Measurements from ENCODE around the gene REPS2. TPM values are rescaled to one million over a fixed set of nuclear protein-coding genes. Genes with fewer than 3 reads are reported as not detected.

Gene REPS2
- total RNA-seq, 1 donor, result 1.8 TPM

DNA sequence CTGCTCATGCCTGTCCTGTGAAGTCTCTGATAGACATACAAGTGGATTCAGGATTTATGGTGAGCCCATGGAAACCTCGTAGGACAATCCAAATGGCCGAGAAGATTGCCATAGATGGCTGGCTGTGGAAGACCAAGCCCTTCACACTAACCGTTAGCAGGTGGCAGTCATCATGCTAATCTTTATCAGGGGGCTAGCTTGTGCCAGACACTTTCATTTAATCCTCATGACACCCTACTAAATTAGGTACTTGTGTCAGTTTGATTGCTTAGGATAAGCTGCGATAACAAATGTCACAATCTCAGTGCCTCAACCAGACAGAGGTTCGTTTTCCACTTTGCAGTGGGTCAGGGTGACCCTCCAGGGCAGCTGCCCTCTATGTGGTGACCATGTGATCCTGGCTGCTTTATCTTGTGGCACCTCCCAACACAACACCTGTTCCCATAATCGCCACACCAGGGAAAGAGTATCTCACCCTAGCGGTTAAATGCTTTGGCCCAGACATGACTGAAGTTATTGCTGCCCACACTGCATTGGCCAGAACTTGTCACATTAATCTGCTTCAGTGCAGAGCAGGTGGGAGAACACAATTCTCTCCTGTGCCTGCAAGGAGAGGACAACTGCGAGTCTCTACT, 60.8 kb downstream of the REPS2 start:
- Histone ChIP-seq H3K9me3 (ENCODE audit: low read depth, low read length) (no peaks in the 10 kb centered on the region), H3K4me3 (ENCODE audit: low read length) (peak overlapping the region; percentile 24), H3K27me3 (ENCODE audit: insufficient read depth, low read length) (no peaks in the 10 kb centered on the region), H3K4me1 (ENCODE audit: insufficient read depth, low read length) (peaks cover 9% of the 10 kb centered on the region)

- Histone ChIP-seq H3K4me1 (ENCODE audit: insufficient read depth, low read length) (peaks cover 9% of the 10 kb centered on the region), H3K4me3 (ENCODE audit: low read length) (no peak overlapping the region), H3K27me3 (ENCODE audit: insufficient read depth, low read length) (no peaks in the 10 kb centered on the region), H3K9me3 (ENCODE audit: low read depth, low read length) (no peaks in the 10 kb centered on the region)
Measured at GRCh38 chrX:17009856-17010625, 63.6 kb downstream of the REPS2 start.

GRCh38 chrX:17012465-17012864, 66.0 kb downstream of the REPS2 start:
- no peaks in the 10 kb centered on the region for H3K9me3 ChIP-seq (ENCODE audit: low read depth, low read length)
- no peaks in the 10 kb centered on the region for H3K4me1 ChIP-seq (ENCODE audit: insufficient read depth, low read length)
- H3K4me3 ChIP-seq (ENCODE audit: low read length), result no peak overlapping the region
- H3K27me3 ChIP-seq (ENCODE audit: insufficient read depth, low read length), result no peaks in the 10 kb centered on the region

GRCh38 chrX:17014216-17014615, 67.8 kb downstream of the REPS2 start:
- Histone ChIP-seq H3K4me3 (ENCODE audit: low read length) (no peak overlapping the region), H3K4me1 (ENCODE audit: insufficient read depth, low read length) (no peaks in the 10 kb centered on the region), H3K9me3 (ENCODE audit: low read depth, low read length) (no peaks in the 10 kb centered on the region), H3K27me3 (ENCODE audit: insufficient read depth, low read length) (no peaks in the 10 kb centered on the region)

GRCh38 chrX:17017134-17017533, 70.7 kb downstream of the REPS2 start:
- no peaks in the 10 kb centered on the region for H3K27me3 ChIP-seq (ENCODE audit: insufficient read depth, low read length)
- no peaks in the 10 kb centered on the region for H3K4me1 ChIP-seq (ENCODE audit: insufficient read depth, low read length)
- no peak overlapping the region for H3K4me3 ChIP-seq (ENCODE audit: low read length)
- no peaks in the 10 kb centered on the region for H3K9me3 ChIP-seq (ENCODE audit: low read depth, low read length)

DNA sequence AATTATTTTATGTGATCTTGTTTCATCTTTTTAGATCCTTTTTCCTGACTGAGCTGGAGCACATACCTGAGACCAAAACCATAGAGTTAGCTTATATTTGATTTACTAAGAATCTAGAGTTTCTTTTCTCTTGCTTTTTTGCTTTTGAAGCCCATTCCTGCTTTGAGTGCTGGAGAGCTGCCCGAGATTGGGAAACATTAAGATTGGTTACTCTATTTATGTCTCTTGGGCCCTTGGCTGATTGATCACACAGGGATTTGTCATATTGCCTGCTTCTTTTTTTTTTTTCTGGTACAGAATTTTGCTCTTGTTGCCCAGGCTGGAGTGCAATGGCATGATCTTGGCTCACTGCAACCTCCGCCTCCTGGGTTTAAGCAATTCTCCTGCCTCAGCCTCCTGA, 73.9 kb downstream of the REPS2 start:
- H3K9me3 ChIP-seq (ENCODE audit: low read depth, low read length), result no peaks in the 10 kb centered on the region
- no peak overlapping the region for H3K4me3 ChIP-seq (ENCODE audit: low read length)
- H3K4me1 ChIP-seq (ENCODE audit: insufficient read depth, low read length), result no peaks in the 10 kb centered on the region
- H3K27me3 ChIP-seq (ENCODE audit: insufficient read depth, low read length), result no peaks in the 10 kb centered on the region

DNA sequence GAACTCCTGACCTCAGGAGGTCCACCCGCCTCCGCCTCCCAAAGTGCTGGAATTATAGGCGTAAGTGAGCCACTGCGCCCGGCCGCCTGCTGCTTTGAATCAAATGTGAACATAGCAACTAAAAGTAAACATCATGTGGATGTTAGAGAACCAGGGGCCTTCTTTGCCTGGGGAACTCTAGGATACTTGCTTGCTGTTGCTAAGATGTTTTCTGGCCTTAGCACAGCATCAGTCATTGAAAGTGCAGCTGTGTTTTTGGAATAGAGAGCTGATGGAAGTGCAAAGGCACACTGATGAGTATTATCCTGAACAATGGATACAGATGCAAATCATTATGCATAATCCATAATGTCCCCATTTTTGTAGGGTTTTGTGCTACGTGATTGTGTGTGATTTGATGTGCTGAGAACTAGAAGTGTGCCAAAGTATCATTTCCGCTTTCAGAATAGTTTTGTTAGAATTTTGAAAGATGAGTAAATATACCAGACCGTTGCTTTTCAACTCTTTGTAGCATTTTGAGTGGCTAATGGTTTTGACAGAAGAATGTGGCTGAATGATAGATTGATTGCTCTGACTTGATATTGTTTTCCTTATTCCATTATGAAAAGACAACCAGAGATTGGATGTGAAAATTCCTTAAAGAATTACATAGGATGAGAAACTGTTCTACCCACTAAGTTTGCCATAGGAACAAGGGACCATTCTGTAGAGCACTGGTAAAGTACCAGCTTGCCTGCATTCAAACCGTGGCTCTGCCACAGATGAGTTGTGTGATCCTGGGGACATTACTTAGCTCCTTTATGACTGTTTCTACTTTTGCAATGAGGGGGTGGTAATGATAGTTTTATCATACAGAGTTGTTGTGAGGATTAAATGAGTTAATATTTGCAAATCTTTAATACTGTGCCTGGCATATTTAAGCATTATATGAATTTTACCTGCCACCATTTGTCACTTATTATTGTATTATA, 74.7 kb downstream of the REPS2 start:
- H3K4me1 ChIP-seq (ENCODE audit: insufficient read depth, low read length), result no peaks in the 10 kb centered on the region
- no peaks in the 10 kb centered on the region for H3K9me3 ChIP-seq (ENCODE audit: low read depth, low read length)
- no peaks in the 10 kb centered on the region for H3K27me3 ChIP-seq (ENCODE audit: insufficient read depth, low read length)
- H3K4me3 ChIP-seq (ENCODE audit: low read length), result no peak overlapping the region

- Histone ChIP-seq H3K9me3 (ENCODE audit: low read depth, low read length) (no peaks in the 10 kb centered on the region), H3K4me3 (ENCODE audit: low read length) (no peak overlapping the region), H3K27me3 (ENCODE audit: insufficient read depth, low read length) (no peaks in the 10 kb centered on the region), H3K4me1 (ENCODE audit: insufficient read depth, low read length) (no peaks in the 10 kb centered on the region)
Measured at GRCh38 chrX:17021851-17022604, 75.6 kb downstream of the REPS2 start.

DNA sequence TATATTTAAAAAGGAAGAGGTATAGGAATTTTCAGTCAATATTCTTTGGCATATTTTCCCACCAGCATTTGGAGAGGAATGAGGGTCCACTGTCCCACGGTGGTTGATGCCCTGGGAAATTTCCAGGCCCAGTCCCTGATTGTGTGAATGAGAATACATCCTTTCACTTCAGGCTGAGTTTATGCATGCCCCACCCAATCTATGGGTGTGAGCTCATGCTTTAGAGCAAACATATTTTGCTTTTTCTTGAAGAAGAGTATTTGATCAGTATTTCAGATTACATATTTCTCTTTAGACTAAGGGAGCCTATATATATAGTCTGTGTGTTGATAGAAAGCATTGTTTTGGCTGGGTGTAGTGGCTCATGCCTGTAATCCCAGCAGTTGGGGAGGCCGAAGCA, 77.2 kb downstream of the REPS2 start:
- Histone ChIP-seq H3K4me3 (ENCODE audit: low read length) (no peak overlapping the region), H3K9me3 (ENCODE audit: low read depth, low read length) (no peaks in the 10 kb centered on the region), H3K4me1 (ENCODE audit: insufficient read depth, low read length) (no peaks in the 10 kb centered on the region), H3K27me3 (ENCODE audit: insufficient read depth, low read length) (no peaks in the 10 kb centered on the region)

GRCh38 chrX:17024886-17025285, 78.4 kb downstream of the REPS2 start:
- no peak overlapping the region for H3K4me3 ChIP-seq (ENCODE audit: low read length)
- no peaks in the 10 kb centered on the region for H3K9me3 ChIP-seq (ENCODE audit: low read depth, low read length)
- H3K27me3 ChIP-seq (ENCODE audit: insufficient read depth, low read length), result no peaks in the 10 kb centered on the region
- no peaks in the 10 kb centered on the region for H3K4me1 ChIP-seq (ENCODE audit: insufficient read depth, low read length)

GRCh38 chrX:17025621-17026302, 79.3 kb downstream of the REPS2 start:
- Histone ChIP-seq H3K4me1 (ENCODE audit: insufficient read depth, low read length) (no peaks in the 10 kb centered on the region), H3K9me3 (ENCODE audit: low read depth, low read length) (no peaks in the 10 kb centered on the region), H3K4me3 (ENCODE audit: low read length) (no peak overlapping the region)

DNA sequence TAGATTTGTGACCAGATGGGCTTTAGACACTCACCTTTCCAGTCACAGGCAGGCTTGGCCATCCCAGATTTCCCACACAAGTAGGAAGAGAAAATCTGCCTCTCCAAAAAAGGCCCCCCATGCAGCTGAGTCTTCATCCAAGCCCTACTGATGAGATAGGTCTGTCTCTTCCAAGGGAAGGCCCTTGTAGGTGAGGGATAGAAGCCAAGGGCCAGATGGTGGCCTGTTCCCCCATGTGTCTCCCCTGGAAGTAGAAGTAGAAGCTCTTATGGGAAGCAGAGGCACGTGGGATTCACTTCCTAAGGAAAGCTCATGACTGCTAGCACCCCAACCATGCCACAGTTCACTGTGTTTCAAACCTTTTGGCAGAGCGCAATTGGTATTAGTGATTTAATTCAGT, 81.5 kb downstream of the REPS2 start:
- Histone ChIP-seq H3K9me3 (ENCODE audit: low read depth, low read length) (no peaks in the 10 kb centered on the region), H3K27me3 (ENCODE audit: insufficient read depth, low read length) (no peaks in the 10 kb centered on the region), H3K4me3 (ENCODE audit: low read length) (no peak overlapping the region), H3K4me1 (ENCODE audit: insufficient read depth, low read length) (no peaks in the 10 kb centered on the region)

More at GRCh38 chrX:17025621-17026302, 79.3 kb downstream of the REPS2 start:
- H3K27me3 ChIP-seq (ENCODE audit: insufficient read depth, low read length), result no peaks in the 10 kb centered on the region

DNA sequence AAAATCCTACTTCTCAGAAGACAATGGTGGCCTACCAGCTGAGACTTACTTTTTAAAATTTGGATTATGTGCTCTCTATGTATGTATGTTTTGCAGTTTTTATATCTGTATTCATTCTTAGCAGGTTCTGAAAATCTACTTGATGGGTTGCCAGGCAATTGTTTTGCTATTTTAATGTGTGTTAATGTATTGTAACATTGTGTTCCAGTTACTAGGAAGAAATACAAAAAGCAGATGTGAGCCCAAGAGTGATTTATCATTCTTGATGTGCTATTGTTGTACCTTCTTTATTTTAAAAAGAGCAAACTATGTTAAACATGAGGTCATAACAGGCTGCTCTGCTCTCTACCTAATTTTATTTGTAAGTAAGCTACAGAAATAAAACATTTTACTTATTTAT, 81.9 kb downstream of the REPS2 start:
- Histone ChIP-seq H3K27me3 (ENCODE audit: insufficient read depth, low read length) (no peaks in the 10 kb centered on the region), H3K9me3 (ENCODE audit: low read depth, low read length) (no peaks in the 10 kb centered on the region), H3K4me1 (ENCODE audit: insufficient read depth, low read length) (no peaks in the 10 kb centered on the region), H3K4me3 (ENCODE audit: low read length) (no peak overlapping the region)

- Histone ChIP-seq H3K4me3 (ENCODE audit: low read length) (no peak overlapping the region), H3K27me3 (ENCODE audit: insufficient read depth, low read length) (no peaks in the 10 kb centered on the region), H3K9me3 (ENCODE audit: low read depth, low read length) (no peaks in the 10 kb centered on the region)
Measured at GRCh38 chrX:17030092-17030491, 83.6 kb downstream of the REPS2 start.

More at GRCh38 chrX:17030092-17030491, 83.6 kb downstream of the REPS2 start:
- no peaks in the 10 kb centered on the region for H3K4me1 ChIP-seq (ENCODE audit: insufficient read depth, low read length)

Measured in mononuclear cell (primary cell).